HG03103 (cell line): ENCODE results near the gene NAT8L.

Source experiments
- ATAC-seq: cut with Tn5 transposase; IDR thresholded peaks from one replicate; pipeline ENCODE4 v1.9.1; 2021; ENCODE audit warnings: low read depth; ENCODE audit not compliant: unreplicated experiment

The NAT8L gene

DNA sequence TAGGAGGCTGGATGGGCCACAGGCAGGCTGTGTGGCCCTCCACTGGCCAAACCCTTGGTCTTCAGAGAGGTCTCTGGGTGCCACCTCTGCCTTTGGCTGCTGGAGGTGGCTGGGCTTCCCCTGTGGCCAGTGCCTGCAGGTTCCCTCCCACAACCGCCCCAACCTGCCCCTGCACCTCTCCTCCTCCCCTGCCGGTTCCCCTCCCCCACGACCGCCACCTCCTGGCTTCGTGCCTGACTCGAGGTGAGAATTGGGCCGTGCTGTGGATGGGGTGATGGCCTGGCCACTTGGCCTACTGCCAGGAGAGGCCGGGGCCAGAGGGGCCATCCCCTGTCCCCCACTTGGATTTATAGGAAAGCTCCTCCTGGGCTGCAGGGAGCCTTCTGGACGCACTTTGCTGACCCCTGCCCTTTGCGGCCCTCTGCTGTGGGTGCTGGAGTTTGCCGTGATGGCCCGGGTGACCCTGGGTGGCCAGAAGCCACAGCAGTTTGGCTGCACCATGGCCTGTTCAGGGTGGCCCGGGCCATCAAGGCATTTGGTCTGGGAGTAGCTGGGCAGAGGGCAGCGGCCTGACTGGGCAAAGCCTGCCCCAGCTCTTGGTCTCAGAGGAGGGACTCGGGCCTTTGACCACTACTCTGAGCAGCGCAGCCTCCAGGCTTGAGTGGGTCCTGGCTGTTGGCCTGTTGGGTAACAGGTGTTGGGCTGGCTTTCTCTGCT, 3.8 kb downstream of the NAT8L start:
- no peak for ATAC-seq

DNA sequence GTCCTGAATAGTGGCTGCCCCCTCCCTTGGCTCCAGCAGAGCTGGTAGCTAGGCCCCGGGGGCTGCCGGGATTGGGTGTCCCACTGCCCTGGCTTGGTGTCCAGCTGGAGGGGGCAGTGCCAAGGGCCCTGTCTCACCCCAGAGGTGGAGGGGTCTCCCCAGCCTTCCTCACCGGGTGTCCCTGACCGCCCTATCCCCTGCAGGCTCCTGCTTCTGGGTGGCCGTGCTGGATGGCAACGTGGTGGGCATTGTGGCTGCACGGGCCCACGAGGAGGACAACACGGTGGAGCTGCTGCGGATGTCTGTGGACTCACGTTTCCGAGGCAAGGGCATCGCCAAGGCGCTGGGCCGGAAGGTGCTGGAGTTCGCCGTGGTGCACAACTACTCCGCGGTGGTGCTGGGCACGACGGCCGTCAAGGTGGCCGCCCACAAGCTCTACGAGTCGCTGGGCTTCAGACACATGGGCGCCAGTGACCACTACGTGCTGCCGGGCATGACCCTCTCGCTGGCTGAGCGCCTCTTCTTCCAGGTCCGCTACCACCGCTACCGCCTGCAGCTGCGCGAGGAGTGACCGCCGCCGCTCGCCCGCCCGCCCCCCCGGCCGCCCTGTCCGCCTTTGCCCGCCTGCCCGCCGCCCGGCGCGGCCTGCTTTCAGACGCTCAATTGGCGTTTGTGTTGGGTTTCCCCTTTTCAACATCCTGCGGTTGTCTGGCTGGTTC, 4.6 kb downstream of the NAT8L start:
- ATAC-seq, result no peak

DNA sequence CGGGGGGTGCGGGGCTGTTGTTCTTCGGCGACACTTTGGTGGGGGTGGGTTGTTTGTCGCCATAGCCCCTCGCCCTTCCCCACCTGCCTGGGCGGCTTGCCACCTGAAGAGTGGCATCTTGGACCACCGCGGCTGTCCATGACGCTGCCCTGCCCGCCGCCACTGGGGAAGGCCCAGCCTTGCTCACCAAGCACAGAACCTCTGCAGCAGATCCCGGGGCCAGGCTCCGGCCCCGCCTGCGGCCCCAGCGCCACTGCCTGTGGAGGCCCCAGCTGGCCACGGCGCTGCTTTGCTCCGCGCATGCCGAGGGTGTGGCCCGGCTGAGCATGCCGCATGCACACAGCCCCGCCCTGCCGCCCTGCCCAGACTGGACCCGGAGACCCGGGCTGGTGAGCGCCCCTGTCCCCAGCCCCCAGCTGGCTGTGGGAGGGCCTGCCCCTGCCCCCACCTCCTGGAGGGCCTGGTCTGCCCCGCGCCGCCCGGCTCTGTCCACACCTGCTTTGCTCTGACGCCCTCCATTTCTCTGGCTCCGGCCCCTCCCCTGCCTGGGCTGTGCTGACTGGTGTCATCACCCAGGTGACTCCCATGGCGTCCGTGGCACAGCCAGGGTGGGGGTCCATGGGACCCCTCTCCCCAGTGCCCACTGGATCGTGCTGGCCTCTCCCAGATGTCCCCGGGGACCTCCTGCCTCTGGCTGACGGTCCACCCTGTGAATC, 5.3 kb downstream of the NAT8L start:
- ATAC-seq, result no peak

DNA sequence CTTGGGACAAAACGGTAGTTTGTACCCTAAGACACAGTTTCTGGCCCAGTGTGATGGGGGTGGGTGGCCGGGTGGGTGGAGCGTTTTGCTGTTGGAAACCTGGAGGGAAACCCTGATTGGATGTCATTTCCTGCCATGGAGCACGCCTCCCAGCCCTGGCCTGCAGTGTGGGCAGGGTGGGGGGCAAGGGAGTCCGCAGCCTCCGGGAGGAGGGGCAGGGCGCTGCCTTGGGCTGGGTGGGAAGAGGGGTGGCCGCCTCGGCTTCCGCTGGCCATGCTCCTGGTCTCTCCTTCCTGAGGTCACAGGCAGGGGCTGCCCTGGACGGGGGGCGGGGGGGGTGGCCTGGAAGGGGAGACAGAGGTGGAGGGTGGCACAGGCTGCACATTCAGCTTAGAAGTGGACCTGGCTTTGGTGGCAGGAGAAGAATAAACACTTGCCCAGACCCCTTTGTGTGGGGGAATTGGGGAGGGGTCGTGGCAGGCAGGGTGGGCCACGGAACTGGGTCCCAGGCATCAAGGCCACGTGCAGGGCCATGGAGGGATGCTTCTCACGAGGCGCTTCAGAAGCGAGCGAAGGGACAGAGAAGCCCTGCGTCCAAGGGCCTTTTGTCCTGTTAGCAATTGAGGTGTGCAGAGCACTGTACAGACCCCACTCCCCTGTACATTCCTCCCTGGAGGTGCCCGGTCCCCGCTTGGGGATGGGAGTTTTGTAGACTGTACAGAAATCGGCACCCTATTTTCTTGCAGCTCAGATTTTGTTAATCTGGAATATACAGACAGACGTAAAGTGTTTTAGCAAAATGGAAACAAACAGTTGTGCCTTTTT, 6.2 kb downstream of the NAT8L start:
- no peak for ATAC-seq

DNA sequence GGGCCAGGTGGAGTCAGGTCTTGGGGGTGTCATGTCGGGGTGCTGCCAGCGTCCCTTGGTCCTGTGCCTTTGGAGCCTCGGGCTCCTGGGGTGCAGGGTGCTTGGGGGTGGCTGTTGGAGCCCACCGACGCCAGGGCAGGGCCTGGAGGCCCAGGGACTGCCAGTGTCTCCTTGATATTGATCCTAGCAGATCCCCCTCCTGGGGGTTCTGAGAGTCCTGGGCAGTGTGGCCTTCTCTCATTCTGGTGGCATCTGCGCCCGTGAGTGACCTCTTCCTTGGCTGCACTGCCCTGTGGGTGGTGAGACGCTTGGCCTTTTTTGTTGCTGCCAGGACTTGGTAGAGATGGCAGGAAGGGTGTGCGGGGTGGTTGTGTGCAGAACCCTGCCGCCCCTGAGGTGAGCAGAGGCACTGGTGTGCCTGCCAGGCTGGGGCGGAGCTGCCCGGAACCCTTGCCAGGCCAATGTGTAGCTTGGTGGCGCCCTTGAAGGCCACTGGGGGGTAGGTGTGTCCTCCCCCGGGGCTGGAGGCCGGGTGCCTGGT, 7.0 kb downstream of the NAT8L start:
- ATAC-seq, result no peak

DNA sequence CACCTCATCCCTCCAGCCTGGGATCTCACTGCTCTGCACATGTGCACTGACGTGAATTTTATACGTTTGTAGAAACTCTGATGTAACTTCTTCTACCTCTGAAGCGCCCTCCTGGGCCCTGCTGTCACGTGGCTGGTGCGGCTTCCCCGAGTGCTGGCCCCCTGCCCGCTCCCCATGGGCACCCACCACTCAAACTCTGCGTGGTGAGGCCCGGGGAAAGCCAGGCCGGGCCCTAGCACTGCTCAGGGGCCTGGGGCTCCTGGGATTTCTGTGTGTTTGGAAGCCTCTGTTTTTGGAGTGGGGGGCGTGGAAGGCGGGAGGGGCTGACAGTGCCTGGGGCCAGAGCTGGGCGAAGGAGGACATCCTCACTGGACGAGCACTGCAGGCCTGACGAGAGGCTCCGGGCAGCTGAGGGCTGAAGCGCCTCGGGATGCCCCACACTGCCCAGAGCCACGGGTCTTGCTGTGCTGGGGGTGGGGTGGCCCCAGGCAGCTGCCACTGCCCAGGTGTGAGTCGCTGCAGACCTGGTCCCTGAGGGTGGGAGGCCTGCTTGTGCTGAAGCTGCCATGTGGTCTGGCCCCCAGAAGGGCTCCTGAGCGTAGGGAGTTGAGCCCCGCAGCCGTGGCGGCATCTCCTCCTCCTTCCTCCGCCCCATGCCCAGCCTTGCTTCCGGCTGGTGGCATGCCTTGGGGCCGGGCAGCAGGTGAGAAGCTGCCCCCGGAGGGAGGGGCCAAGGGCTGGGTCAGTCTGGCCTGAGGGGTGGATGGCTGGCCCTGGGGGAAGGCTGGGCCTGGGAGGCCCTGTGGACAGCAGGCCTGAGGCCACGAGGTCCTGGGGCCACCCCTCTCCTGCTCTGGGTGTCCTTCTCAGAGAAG, 7.7 kb downstream of the NAT8L start:
- no peak for ATAC-seq

DNA sequence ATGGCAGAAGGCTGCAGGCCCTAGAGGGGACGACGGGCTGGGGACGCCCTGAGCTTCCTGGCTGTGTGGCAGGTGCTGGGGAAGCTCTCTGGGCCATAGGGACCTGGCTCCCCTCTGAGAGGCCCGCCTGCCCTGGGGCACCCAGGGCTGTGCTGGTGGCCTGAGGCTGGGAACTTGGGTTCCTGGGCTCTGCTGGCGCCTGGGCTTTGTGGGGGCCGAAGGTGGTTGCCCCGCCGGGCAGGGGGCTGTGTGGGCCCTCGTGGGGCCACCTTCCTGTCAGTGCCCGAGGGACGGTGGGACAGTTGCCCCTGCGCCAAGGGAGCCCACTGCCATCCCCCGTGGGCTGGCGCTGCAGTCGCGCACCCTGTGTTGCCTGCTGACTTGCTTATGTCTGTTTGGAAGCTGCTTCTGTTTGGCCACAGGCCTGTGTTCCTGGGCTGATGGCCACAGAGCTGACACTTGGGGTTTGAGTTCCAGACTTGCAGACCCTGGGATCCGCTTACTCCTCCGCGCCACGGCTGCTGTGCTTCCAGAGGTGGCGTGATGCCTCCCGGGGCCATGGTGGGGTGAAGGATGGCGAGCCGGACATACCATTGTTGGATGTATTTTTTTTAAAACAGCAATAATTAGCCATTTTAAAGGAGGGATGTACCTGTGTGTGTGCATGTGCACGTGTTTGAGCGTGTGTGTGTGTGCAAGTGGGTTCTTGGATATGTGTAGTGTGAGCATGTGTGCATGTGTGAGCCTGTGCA, 8.5 kb downstream of the NAT8L start:
- ATAC-seq, result no peak

DNA sequence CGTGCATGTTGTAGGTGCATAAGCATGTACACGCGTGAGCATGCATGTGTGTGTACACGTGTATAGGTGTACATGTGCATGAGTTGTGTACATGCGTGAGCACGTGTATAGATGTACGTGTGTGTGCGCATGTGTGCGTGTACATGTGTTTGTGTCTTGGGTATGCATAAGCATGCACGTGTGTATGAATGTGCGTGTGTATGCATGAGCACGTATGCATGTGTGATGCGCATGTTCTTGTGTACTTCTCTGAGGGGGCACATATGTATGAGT, 9.0 kb downstream of the NAT8L start:
- ATAC-seq, result no peak

DNA sequence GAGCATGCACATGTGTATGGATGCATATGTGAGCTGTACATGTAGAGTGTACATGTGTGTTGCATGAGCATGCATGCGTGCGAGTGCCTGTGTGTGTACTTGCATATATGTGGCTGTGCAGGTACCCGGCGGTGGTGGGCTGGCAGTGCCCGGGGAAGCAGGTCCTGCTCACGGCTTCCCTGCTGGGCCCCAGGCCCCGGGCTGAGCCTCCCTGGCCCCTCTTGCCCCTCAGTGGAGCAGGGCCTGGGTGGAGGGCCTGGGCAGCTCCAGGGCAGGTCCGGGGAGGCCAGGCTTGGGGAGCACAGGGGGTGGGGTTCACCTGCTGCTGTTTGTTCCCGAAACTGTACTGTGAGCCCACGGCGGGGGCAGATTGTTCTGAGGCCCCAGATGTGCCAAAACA, 9.4 kb downstream of the NAT8L start:
- ATAC-seq, result no peak

DNA sequence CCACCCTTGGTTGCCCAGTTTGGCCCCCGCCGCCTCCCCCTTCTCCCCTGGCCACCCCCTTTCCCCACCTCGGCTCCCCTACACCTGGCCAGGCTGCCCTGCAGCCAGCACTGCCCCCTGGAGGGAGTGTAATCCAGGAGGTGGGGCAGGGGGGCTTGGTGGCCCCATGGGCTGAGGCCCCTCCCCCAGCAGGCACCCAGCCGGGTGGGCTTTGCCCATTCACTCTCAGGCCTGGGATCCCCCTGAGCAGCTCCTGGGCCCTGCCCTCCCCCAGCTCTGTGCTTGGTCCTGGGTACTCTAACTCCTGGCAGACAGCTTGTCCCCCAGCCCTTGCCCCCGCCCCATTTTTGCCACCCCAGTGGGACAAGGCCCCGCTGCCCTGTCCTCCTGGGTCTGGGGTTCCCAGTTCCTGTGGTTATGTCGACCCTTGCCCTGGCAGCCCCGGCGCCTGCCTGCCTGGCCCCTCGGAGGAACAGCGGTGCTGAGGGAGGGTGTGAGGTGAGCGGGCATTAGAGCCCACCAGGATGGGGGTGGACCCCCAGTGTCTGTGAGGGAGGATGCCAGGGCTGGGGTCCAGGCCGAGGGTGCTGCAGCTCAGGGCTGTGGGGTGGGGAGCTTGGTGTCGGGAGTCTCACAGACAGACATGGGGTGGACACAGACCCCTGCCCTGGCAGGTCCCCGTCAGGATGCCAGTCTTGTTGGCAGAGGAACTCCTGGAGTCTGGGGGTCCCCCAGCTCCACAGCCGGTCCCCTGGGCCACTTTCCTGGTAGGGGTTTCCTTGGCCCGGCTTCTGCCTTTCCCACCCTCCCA, 10.2 kb downstream of the NAT8L start:
- no peak for ATAC-seq

DNA sequence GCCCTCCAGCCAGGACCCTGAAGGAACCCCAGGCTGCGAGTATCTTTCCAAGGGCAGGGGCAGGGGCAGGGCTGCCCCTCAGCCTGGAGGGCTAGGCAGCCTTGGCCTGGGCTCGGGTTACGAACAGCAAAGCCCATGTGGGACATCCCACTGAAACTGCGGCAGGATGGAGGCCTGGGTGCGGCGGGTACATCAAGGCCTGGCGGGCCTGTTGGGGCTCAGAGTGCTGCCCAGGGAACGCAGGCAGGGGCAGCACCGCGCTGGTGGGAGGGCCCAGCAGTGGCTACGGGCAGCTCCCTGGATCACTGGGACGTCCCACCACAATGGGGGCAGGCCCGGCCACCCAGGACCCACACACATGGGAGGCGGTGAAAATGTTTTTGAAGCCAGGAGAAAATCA, 10.9 kb downstream of the NAT8L start:
- no peak for ATAC-seq

DNA sequence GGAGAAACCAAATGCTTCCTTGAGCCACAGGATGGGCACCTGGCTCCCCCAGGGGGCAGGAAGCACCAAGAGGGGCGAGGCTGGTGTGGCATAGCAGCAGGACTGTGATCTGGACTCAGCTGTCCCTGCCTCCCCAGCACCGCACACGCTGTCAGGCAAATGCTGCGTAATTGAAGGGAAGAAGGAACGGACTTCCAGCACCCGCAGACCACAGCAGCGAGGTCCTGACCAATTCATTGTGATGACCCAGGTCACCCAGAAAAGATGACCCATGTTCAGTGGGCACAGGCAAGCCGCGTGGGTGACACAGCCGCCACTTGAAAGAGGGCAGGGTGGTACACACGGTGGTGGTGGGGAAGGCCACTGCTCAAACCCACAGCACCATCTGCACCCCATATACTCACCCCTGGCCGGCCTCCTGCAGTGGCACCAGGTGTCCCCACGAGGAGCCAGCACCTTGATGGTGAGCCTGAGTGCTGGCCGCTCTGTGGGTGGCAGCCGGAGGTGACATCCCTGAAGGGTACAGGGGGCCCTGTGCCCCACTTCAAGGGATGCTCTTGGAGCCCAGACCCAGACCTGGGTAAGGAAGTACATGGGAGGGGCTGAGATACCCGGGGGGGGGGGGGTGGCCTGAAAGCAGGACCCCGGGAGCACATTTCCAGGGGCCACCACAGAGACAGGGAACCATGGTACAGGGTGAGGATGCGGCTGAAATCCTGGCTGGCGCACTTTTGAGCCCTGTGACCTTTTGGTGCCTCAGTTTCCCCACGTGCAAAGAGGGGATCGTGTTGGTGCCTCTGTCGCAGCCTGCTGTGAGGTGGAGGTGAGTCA, 11.5 kb downstream of the NAT8L start:
- ATAC-seq, result no peak

DNA sequence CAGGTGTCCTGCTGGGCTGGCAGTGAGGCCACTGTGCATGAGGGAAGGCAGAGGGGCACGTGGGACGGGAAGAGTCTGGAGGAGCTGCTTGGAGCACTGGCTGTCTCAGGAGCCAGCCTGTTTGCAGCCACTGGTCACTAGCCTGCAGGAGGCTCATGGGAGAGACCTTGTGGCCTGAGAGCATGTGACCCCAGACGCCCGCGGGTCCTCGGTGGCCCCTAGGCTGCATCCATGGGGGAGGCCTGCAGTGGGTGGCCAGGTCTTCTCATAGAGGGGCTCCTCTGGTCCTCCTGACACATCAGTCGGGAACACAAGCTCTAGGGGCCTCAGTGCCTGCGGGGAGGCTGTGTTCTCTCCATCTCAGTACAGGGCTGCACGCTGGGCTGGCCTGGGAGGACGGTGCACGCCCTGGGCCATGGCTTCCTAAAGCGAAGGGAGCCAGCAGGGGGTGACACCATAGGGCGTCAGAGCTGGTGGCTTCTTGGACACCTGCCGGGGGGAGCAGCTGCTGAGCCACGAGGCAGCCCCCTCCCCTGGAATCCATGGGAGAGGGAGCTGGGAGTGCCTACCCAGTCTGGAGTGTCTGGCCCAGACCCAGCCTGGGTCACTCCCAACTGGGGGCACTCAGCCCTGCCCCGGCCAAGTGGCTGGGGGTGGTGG, 12.3 kb downstream of the NAT8L start:
- ATAC-seq, result no peak

DNA sequence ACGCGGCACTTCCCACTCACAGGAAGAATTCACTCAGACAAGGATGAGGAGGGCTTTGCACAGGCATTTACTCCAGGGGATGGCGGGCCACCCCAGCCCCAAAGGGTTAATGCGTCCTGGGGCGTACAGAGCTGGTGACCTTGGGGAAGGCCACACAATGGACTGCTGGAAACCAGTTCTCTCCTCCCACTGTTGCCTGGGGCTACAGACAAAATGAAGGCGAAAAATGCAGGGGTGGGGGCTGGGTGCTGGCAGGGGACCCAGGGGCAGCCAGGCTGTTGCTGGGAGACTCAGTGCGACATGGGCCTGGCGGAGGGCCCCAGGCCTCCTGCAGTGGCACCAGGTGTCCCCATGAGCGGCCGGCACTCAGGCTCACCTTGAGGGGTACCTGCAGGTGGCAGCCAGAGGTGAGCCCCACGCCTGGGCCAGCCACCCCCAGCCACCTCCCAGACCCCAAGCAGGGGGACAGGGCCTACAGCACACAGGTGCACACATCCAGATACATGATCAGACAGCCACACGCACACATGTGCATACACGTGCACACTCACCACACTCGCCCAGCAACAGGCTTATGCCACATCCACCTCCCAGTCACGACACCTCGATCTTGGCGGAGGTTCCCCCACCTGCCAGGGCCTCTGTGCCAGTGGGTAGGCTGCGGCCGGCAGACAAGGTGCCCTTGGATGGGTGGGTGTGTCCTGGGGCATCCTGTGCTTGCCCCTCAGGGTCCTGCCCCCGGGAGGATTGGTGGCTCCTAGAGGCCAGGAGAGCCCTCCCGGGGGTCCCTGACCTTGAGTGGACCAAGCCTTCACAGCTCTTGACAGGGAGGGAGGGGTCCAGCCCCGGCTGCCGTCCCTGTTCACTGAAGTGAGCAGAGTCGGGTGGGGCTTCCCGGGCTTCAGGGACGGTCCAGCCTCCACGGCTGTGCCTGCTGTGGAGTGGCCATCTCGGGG, 13.1 kb downstream of the NAT8L start:
- no peak for ATAC-seq

DNA sequence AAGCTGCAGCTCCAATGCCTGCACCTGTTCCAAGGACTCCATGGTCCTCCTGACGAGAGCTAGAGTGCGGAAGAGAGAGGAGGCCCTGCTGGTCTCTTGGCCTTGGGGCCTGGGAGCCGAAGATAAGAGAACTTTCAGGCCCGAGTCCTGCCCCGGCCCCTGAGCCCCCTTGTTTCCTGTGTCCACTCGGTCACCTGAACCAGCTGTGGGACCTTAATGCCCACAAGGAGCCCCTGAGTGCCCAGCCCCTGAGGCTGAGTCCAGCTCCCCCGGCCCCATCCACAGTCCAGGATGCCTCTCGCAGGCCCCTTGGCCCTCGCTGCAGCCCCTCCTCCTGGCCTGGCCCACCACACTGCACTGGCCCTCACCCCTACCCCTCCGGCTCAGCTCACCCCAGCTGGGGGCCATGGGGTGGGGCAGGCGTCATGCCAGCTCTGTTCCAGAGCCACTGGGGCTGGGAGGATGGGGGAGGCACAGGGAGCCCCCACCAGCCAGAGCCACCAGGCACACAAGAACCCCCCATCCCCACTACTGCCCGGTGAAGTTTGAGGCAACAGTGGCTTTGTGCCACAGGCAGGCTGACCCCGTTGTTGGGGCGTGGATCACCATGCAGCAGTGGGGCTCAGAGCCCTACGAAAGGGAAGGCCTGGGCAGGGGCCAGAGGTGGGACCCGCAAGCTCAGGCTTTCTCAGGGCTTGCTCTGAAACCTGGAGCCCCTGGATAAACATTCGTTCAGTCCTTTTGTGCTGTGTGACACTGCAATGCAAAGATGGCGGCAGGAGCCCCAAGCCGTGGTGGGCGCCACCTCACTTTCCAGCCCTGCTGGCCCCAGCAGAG, 14.1 kb downstream of the NAT8L start:
- ATAC-seq, result no peak
